GM21367 (cell line): ENCODE results near the gene BST1.

Experiments used
- ATAC-seq: cut with Tn5 transposase; IDR thresholded peaks from one replicate; pipeline ENCODE4 v1.9.1; 2021; ENCODE audit not compliant: unreplicated experiment

BST1 gene, protein sequence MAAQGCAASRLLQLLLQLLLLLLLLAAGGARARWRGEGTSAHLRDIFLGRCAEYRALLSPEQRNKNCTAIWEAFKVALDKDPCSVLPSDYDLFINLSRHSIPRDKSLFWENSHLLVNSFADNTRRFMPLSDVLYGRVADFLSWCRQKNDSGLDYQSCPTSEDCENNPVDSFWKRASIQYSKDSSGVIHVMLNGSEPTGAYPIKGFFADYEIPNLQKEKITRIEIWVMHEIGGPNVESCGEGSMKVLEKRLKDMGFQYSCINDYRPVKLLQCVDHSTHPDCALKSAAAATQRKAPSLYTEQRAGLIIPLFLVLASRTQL

GRCh38 chr4:15702941-15703403, at the start of gene BST1:
Gene BST1 (plus strand): TSS chr4:15703065. CDS start chr4:15703145, 80 bp downstream.
- peak; percentile 57 for ATAC-seq

GRCh38 chr4:15653420-15653819, 49.4 kb upstream of the BST1 start:
- no peak for ATAC-seq

DNA sequence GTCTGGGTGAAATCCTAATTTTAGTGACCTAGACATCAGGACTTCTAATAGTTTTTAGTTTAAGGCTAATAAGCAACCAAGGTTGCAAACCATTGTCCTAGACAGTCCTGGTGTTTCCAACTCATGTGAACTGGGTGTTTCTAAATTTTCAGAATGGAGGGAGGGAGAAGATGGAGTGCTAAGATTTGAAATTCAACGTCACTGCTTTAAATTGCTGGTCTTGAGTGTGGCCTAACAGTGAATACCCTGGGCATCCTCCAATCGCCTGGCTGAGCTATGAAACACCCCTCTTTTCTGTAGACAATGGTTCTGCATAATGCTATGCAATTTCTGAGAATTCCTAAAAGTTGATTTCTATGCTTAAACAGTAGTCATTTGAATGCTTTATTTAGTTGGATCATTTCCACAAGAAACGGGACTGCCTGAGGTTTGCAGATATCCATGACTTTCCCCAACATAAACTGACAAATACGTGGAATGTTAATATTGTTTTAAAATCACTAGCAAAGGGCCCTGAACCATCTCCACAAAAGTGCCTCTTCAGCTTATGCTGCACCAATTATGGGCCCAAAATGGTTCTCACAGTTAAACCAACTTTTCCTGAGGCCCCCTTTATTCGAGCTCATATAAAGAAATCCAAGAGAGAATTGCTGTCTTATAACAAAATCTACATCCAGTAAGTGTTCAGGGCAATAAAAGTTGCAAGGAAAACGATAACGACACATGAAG, 48.8 kb upstream of the BST1 start:
- ATAC-seq: no peak

GRCh38 chr4:15654593-15655222, 48.2 kb upstream of the BST1 start:
- ATAC-seq: peak; percentile 43

- peak; percentile 58 for ATAC-seq
These were observed 47.4 kb upstream of the BST1 start, which contains the start of gene FBXL5 for GRCh38 chr4:15655223-15656037. Gene FBXL5 (minus strand): TSS chr4:15655357. CDS start chr4:15655287, 70 bp downstream.

GRCh38 chr4:15656038-15656470, 46.8 kb upstream of the BST1 start:
- no peak for ATAC-seq

DNA sequence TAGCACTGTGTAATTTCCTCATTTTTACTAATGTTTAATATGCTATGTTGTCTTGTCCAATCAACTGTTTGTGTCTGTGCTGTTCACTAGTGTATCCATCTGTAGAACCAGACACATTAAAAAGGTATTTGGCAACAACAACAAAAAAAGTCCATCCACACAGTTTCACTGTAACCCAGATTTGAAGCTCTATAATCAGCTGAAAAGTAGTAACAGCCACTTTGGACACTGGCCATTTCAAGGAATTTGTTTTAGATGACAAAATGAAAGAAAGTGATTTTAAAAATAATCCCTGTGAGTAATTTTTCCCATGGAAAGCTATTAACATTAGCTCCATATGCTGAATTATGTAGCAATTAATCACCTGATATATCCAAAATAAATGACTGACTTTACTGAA, 45.5 kb upstream of the BST1 start:
- no peak for ATAC-seq

- no peak for ATAC-seq
These were observed 44.6 kb upstream of the BST1 start for GRCh38 chr4:15658136-15658770.

DNA sequence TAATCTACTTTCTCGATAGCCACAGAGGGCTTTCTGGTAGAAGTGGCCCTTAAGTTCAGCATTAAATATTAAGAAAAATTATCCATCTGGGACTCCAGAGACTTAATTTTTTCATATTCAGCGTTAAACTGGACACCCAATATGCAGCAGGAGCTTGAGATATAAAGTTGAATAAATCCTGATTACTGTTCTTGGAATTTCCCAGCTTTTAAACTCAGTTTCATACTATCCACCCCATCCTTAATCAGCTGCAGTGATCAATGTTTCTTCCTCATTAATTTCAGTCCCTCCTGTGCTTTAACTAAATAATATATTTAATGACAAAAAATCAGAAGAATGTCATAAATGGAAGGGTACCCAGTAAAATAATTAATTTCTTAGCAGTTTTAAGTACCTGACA, 44.1 kb upstream of the BST1 start:
- no peak for ATAC-seq

- ATAC-seq: no peak
These were observed 42.9 kb upstream of the BST1 start for GRCh38 chr4:15659768-15660570.

GRCh38 chr4:15665753-15666365, 37.0 kb upstream of the BST1 start:
- no peak for ATAC-seq

DNA sequence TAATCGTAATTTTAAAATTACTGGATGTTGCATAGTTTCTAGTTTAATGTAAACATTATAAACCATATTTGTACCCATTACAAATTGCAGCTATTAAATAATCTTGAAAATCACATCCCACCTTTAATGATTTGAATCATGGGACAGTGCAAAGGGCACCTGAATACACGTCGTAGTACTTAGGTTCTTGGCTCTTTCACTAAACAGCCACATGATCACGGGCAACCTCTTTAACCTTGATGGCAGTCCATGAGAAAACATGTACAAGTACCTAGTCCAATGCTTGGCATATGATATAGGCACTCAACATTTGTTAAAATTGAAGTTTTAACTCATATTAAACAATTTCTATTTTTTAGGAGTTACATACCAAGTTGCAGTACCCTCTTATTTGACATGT, 35.9 kb upstream of the BST1 start:
- no peak for ATAC-seq

DNA sequence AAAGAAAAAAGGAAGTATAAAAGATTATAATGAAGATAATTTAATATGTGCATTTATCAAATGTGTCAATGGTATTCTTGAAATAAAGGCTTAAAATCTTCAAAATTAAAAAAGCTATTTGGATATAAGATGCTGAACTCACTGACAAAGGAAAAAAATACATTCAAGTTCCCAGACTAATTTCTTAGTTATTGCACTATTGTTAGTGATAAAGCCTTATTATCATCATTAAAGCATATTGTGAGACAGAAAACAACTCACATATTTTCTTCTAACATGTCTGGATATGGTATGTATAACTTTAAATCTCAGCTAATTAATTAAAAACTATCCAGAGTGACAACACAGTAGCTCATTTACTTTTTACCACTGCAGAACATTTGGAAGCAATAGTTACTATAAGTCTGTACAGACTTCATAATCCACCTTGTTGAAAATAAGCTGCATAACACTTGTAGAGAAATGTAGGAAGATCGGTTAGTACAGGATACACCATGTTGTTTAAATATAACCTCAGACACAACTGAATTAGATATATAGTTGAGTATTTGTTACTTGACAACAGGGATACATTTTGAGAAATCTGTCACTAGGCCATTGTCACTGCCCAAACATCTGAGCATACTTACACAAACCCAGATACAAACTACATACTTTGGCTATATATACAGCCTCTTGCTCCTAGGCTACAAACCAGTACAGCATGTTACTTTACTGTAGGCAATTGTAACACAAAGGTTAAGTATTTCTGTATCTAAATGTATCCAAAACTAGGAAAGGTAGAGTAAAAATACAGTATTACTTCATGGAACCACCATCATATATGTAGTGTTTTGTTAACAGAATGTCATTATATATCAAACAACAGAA, 34.1 kb upstream of the BST1 start:
- ATAC-seq: no peak

DNA sequence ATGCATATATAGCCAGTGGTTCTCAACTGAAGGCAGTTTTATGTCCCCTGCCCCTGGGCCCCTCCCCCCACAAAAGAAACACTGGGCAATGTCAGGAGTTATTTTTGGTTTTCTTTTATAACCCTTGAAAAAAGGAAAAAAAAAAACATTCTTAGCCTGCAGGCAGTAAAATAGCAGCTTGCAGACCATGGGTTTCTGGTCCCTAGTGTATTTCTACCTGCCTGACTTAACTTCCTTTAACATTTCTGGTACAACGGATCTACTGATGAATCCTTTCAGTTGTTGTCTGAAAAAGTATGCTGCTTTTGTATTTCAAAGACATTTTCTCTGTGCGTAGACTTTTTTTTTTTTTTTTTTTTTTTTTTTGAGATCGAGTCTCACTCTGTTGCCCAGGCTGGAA, 32.3 kb upstream of the BST1 start:
- ATAC-seq: no peak

GRCh38 chr4:15672101-15672500, 30.8 kb upstream of the BST1 start:
- ATAC-seq: no peak

DNA sequence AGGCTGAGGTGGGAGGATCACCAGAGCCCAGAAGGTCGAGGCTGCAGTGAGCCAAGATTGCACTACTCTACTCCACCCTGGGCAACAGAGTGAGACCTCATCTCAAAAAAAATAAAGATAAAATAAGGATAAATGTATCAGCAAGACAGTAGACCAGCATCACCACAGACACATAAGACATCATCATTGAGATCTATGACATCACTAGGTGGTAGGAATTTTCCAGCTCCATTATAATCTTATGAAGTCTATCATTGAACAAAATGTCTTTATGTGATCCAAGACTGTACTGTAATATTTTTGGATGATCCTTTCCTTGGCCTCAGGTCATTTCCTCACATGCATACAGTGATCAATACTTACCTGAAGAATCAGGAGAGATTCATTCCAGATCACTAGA, 29.5 kb upstream of the BST1 start:
- ATAC-seq: no peak

- no peak for ATAC-seq
These were observed 28.8 kb upstream of the BST1 start for GRCh38 chr4:15674046-15674445.

- ATAC-seq: no peak
These were observed 27.9 kb upstream of the BST1 start for GRCh38 chr4:15674926-15675325.
